Dedifferentiated amniotic fluid mesenchymal stem cell (primary cell): ENCODE measurements around the gene EXOC2.
"Not testable (repeated sequence)": the region's sequence is repeated elsewhere in the genome, so short reads cannot be mapped to it uniquely, and the experiment has no call there.

Source experiments
- DNase-seq: peaks from one replicate; pipeline ENCODE4 v3.0.0-alpha.2; 2016; ENCODE audit errors: extremely low spot score

Gene EXOC2

GRCh38 chr6:680251-680650, 12.7 kb downstream of the EXOC2 start:
- no peak for DNase-seq

GRCh38 chr6:679282-679681, 13.7 kb downstream of the EXOC2 start:
- DNase-seq: no peak

- no peak for DNase-seq
Measured at GRCh38 chr6:678520-678919, 14.4 kb downstream of the EXOC2 start.

- no peak for DNase-seq
Measured at GRCh38 chr6:677919-678318, 15.0 kb downstream of the EXOC2 start.

GRCh38 chr6:674956-675355, 18.0 kb downstream of the EXOC2 start:
- no peak for DNase-seq

GRCh38 chr6:674406-674805, 18.5 kb downstream of the EXOC2 start:
- DNase-seq: no peak

GRCh38 chr6:667253-667927, 25.5 kb downstream of the EXOC2 start:
- no peak for DNase-seq

GRCh38 chr6:665403-666267, 27.3 kb downstream of the EXOC2 start:
- no peak for DNase-seq

- not testable (repeated sequence) for DNase-seq
Measured at GRCh38 chr6:663788-664187, 29.2 kb downstream of the EXOC2 start.

- no peak for DNase-seq
Measured at GRCh38 chr6:659716-660581, 33.0 kb downstream of the EXOC2 start.

GRCh38 chr6:658244-658643, 34.7 kb downstream of the EXOC2 start:
- DNase-seq: peak; percentile 30

- no peak for DNase-seq
Measured at GRCh38 chr6:657743-658142, 35.2 kb downstream of the EXOC2 start.

- no peak for DNase-seq
Measured at GRCh38 chr6:656460-657252, 36.3 kb downstream of the EXOC2 start, which contains the start of gene HUS1B. HUS1B (minus strand) TSS chr6:657100; CDS start chr6:656944, 156 bp downstream.

GRCh38 chr6:654136-654535, 38.8 kb downstream of the EXOC2 start:
- DNase-seq: no peak

- no peak for DNase-seq
Measured at GRCh38 chr6:652865-653264, 40.1 kb downstream of the EXOC2 start.

GRCh38 chr6:650098-650497, 42.8 kb downstream of the EXOC2 start:
- no peak for DNase-seq

- no peak for DNase-seq
Measured at GRCh38 chr6:642805-643204, 50.1 kb downstream of the EXOC2 start.

- DNase-seq: no peak
Measured at GRCh38 chr6:641225-641985, 51.5 kb downstream of the EXOC2 start.

- no peak for DNase-seq
Measured at GRCh38 chr6:636488-636887, 56.5 kb downstream of the EXOC2 start.

- no peak for DNase-seq
Measured at GRCh38 chr6:635233-635632, 57.7 kb downstream of the EXOC2 start.

- no peak for DNase-seq
Measured at GRCh38 chr6:633611-634010, 59.3 kb downstream of the EXOC2 start.
